IMR-90 (cell line): ENCODE data around the gene KAT6B. TPM values are rescaled to one million over a fixed set of nuclear protein-coding genes. Genes with fewer than 3 reads are reported as not detected.
A peak's percentile ranks its signal among the peaks of the same experiment; 100 is the strongest.

ENCODE experiments used
- ATAC-seq: fragments of 200-7000 bp; cut with Tn5 transposase; 2 replicates; pipeline ENCODE4 v1.9.1; 2020; ENCODE audit warnings: low read depth, mild to moderate bottlenecking, moderate library complexity
- BruUV-seq: library from RNA; stranded (reverse); fragments of 400-500 nt; replicated peaks from 2 replicates; lab custom pipeline; 2021; lab: Mats Ljungman, UMichigan
- CTCF ChIA-PET: fragments of 300-600 bp; formaldehyde crosslinking; extraction: SDS; loops from one replicate; lab custom pipeline; 2021; ENCODE audit warnings: antibody characterized with exemption; lab: Yijun Ruan, JAX
- POLR2A ChIA-PET: fragments of 300-600 bp; sonication (Branson Sonifier 250); formaldehyde crosslinking; loops from one replicate; lab custom pipeline; 2022; ENCODE audit warnings: antibody characterized with exemption; ENCODE audit not compliant: unreplicated experiment; lab: Charles Lee
- DNase-seq: peaks from one replicate; pipeline ENCODE4 v3.0.0; 2013
- H2AFZ ChIP-seq: replicated peaks from 2 replicates; pipeline ENCODE3; 2013; ENCODE audit warnings: low read length, mild to moderate bottlenecking; ENCODE audit not compliant: poor library complexity
- H2AK5ac ChIP-seq: 2 replicates; pipeline ENCODE4 v1.6.1; 2013; ENCODE audit warnings: low read depth, low read length, inconsistent platforms
- H2AK9ac ChIP-seq: replicated peaks from 2 replicates; pipeline ENCODE3; 2013; ENCODE audit warnings: mild to moderate bottlenecking, low read depth, low read length, moderate library complexity; ENCODE audit not compliant: poor library complexity
- H2BK120ac ChIP-seq: 2 replicates; pipeline ENCODE4 v1.6.1; 2013; ENCODE audit warnings: low read depth, low read length, inconsistent platforms
- H2BK15ac ChIP-seq: 3 replicates; pipeline ENCODE4 v1.6.1; 2013; ENCODE audit warnings: low read depth, low read length, inconsistent platforms
- H2BK20ac ChIP-seq: 2 replicates; pipeline ENCODE4 v1.6.1; 2013; ENCODE audit warnings: low read depth, mild to moderate bottlenecking, inconsistent platforms, low read length, moderate library complexity
- H2BK5ac ChIP-seq: 2 replicates; pipeline ENCODE4 v1.6.1; 2013; ENCODE audit warnings: mild to moderate bottlenecking, low read depth, low read length, inconsistent platforms; ENCODE audit not compliant: poor library complexity, severe bottlenecking
- H3K14ac ChIP-seq: replicated peaks from 2 replicates; pipeline ENCODE4 v1.6.1; 2013; ENCODE audit warnings: low read depth, low read length, inconsistent platforms
- H3K18ac ChIP-seq: 2 replicates; pipeline ENCODE4 v1.6.1; 2013; ENCODE audit warnings: low read depth, low read length, control low read depth
- H3K23ac ChIP-seq: 2 replicates; pipeline ENCODE4 v1.6.1; 2013; ENCODE audit warnings: low read depth, low read length, inconsistent platforms
- H3K27ac ChIP-seq: 2 replicates; pipeline ENCODE4 v1.5.1; 2013; ENCODE audit warnings: mild to moderate bottlenecking, control low read depth, low read length; ENCODE audit not compliant: insufficient read depth
- H3K27me3 ChIP-seq: 2 replicates; pipeline ENCODE4 v1.6.1; 2013; ENCODE audit warnings: low read length; ENCODE audit not compliant: control insufficient read depth, insufficient read depth
- H3K36me3 ChIP-seq: 2 replicates; pipeline ENCODE4 v1.6.1; 2013; ENCODE audit warnings: low read length, mixed read lengths; ENCODE audit not compliant: control insufficient read depth, insufficient read depth
- H3K4ac ChIP-seq: 2 replicates; pipeline ENCODE4 v1.6.1; 2013; ENCODE audit warnings: low read depth, low read length, inconsistent platforms
- H3K4me1 ChIP-seq: 2 replicates; pipeline ENCODE4 v1.6.1; 2013; ENCODE audit warnings: low read length, mixed read lengths; ENCODE audit not compliant: control insufficient read depth, insufficient read depth
- H3K4me2 ChIP-seq: 2 replicates; pipeline ENCODE4 v1.6.1; 2013; ENCODE audit warnings: low read depth, mild to moderate bottlenecking, control low read depth, low read length, moderate library complexity
- H3K4me3 ChIP-seq: 2 replicates; pipeline ENCODE4 v1.5.1; 2013; ENCODE audit warnings: low read depth, mild to moderate bottlenecking, control low read depth, low read length, moderate library complexity; ENCODE audit not compliant: insufficient read depth
- H3K56ac ChIP-seq: 2 replicates; pipeline ENCODE4 v1.6.1; 2013; ENCODE audit warnings: low read length, inconsistent platforms; ENCODE audit not compliant: insufficient read depth; ENCODE audit errors: extremely low read depth
- H3K79me1 ChIP-seq, 2 experiments: 2 replicates each; pipeline ENCODE4 v1.6.1; 2013; ENCODE audit warnings: low read length in 2 of 2, inconsistent platforms in 1 of 2, low read depth in 1 of 2
- H3K9ac ChIP-seq: 2 replicates; pipeline ENCODE4 v1.6.1; 2013; ENCODE audit warnings: low read depth, low read length, control low read depth
- H3K9me1 ChIP-seq: 2 replicates; pipeline ENCODE4 v1.6.1; 2013; ENCODE audit warnings: low read length, inconsistent platforms; ENCODE audit not compliant: insufficient read depth
- H3K9me3 ChIP-seq: 2 replicates; pipeline ENCODE4 v1.6.1; 2013; ENCODE audit warnings: low read length; ENCODE audit not compliant: control insufficient read depth, insufficient read depth
- H4K20me1 ChIP-seq: 2 replicates; pipeline ENCODE4 v1.6.1; 2013; ENCODE audit warnings: low read length, inconsistent platforms; ENCODE audit not compliant: insufficient read depth
- H4K5ac ChIP-seq: 2 replicates; pipeline ENCODE4 v1.6.1; 2013; ENCODE audit warnings: mild to moderate bottlenecking, low read depth, low read length, control low read depth
- H4K8ac ChIP-seq, 2 experiments: 2 replicates each; pipeline ENCODE4 v1.6.1; 2013; ENCODE audit warnings: low read depth in 2 of 2, low read length in 2 of 2, control low read depth in 1 of 2, inconsistent platforms in 1 of 2
- H4K91ac ChIP-seq: 2 replicates; pipeline ENCODE4 v1.6.1; 2013; ENCODE audit warnings: low read depth, low read length, inconsistent platforms; ENCODE audit not compliant: insufficient read depth
- BHLHE40 ChIP-seq: fragments of 150-350 bp; IDR thresholded peaks from 2 replicates; pipeline ENCODE4 v1.6.1; 2016; ENCODE audit warnings: mild to moderate bottlenecking, low read depth, low read length
- CEBPB ChIP-seq: IDR thresholded peaks from 2 replicates; pipeline ENCODE4 v1.6.1; 2012; ENCODE audit warnings: low read depth, low read length, improper control_type of control experiment
- CHD1 ChIP-seq: IDR thresholded peaks from 2 replicates; pipeline ENCODE4 v1.6.1; 2012; ENCODE audit warnings: low read depth, low read length, improper control_type of control experiment
- ELK1 ChIP-seq: fragments of 150-350 bp; IDR thresholded peaks from 2 replicates; pipeline ENCODE4 v1.6.1; 2016; ENCODE audit warnings: low read depth, mild to moderate bottlenecking, low read length, moderate library complexity, borderline replicate concordance
- FOS ChIP-seq: fragments of 150-350 bp; IDR thresholded peaks from 2 replicates; pipeline ENCODE4 v1.6.1; 2016; ENCODE audit warnings: low read depth, low read length
- MAFK ChIP-seq: IDR thresholded peaks from 2 replicates; pipeline ENCODE4 v1.6.1; 2012; ENCODE audit warnings: low read depth, low read length, improper control_type of control experiment
- MAZ ChIP-seq: IDR thresholded peaks from 2 replicates; pipeline ENCODE4 v1.6.1; 2012; ENCODE audit warnings: low read depth, mild to moderate bottlenecking, low read length, improper control_type of control experiment, moderate library complexity, borderline replicate concordance
- MXI1 ChIP-seq: IDR thresholded peaks from 2 replicates; pipeline ENCODE4 v1.6.1; 2012; ENCODE audit warnings: low read depth, mild to moderate bottlenecking, low read length, moderate library complexity, borderline replicate concordance
- NFE2L2 ChIP-seq: fragments of 150-350 bp; IDR thresholded peaks from 2 replicates; pipeline ENCODE4 v1.6.1; 2016; ENCODE audit warnings: low read depth, mild to moderate bottlenecking, low read length
- POLR2A ChIP-seq: IDR thresholded peaks from 2 replicates; pipeline ENCODE4 v1.6.1; 2012; ENCODE audit warnings: mild to moderate bottlenecking, low read depth, low read length
- RAD21 ChIP-seq: IDR thresholded peaks from 2 replicates; pipeline ENCODE4 v1.6.1; 2012; ENCODE audit warnings: low read length, improper control_type of control experiment
- RCOR1 ChIP-seq: IDR thresholded peaks from 2 replicates; pipeline ENCODE4 v1.6.1; 2012; ENCODE audit warnings: mild to moderate bottlenecking, low read length, improper control_type of control experiment; ENCODE audit not compliant: insufficient replicate concordance
- RFX5 ChIP-seq: IDR thresholded peaks from 2 replicates; pipeline ENCODE4 v1.8.0; 2012; ENCODE audit warnings: low read depth, mild to moderate bottlenecking, low read length, moderate library complexity
- SMC3 ChIP-seq: fragments of 150-350 bp; IDR thresholded peaks from 2 replicates; pipeline ENCODE4 v1.6.1; 2016; ENCODE audit warnings: low read depth, mild to moderate bottlenecking, antibody characterized with exemption, low read length, moderate library complexity
- WGBS, 2 experiments: methylation state at CpG; one replicate each; pipeline versions ENCODE4 v1.1.5 to v1.1.7; 2013; ENCODE audit warnings: missing lambda C conversion rate in 2 of 2; ENCODE audit not compliant: insufficient read length in 1 of 2; ENCODE audit errors: extremely low coverage in 2 of 2; 5-methylcytosine and 5-hydroxymethylcytosine counted together
- dilution Hi-C: fragments of 300-500 bp; cut with HindIII; formaldehyde crosslinking; loops from one replicate; pipeline ENCODE4 v1.14.3; 2018; ENCODE audit warnings: low sequenced_read_pairs; ENCODE audit not compliant: unreplicated experiment
- in situ Hi-C: fragments of 300-500 bp; cut with MboI; formaldehyde crosslinking; loops from 3 replicates; pipeline ENCODE4 v1.14.3; 2019; ENCODE audit warnings: low sequenced_read_pairs, inconsistent platforms, mixed read lengths
- intact Hi-C: fragments of 100-400 bp; cut with micrococcal nuclease; formaldehyde crosslinking; loops from 2 replicates; pipeline ENCODE4 v1.10.0; 2022
- polyA plus RNA-seq, 3 experiments: library from polyadenylated mRNA; depleted of rRNA; stranded (reverse); fragments of >200 nt; gene quantifications; 2 replicates each; pipeline ENCODE4 v1.2.3, GENCODE V29; 2012; ENCODE audit warnings: low replicate concordance in 1 of 3
- total RNA-seq: library from RNA; depleted of rRNA; stranded (reverse); fragments of >200 nt; gene quantifications from 2 replicates; pipeline ENCODE4 v1.2.3, GENCODE V29; 2012
- TF ChIP-seq, protein P1 (sequence below): conservative IDR thresholded peaks from 2 replicates; pipeline ENCODE4 v1.5.1; 2012; ENCODE audit warnings: mild to moderate bottlenecking, low read depth, low read length, improper control_type of control experiment

KAT6B gene
- total and polyA plus RNA-seq, 2 of the 4 experiments (the other 2 are of a cell fraction): 8.8 to 28.1 TPM

- H2AK9ac ChIP-seq: peak overlapping the region; percentile 55
- no peak overlapping the region for H3K27ac ChIP-seq
- DNase-seq (no peak), ATAC-seq (no peak)
- in situ Hi-C loops: no loop called here
- ChIA-PET POLR2A (no interaction called here), CTCF (no interaction called here)
- H2AFZ ChIP-seq: no peak overlapping the region
- H3K4ac ChIP-seq: no peak overlapping the region
- peaks cover 2% of the 10 kb centered on the region; the same call in 1 of the 2 replicates for H3K9me1 ChIP-seq
- no peak overlapping the region; the same call in 1 of the 2 replicates for H4K5ac ChIP-seq
- H3K9me3 ChIP-seq: no peaks in the 10 kb centered on the region
- no peaks in the 10 kb centered on the region for H4K20me1 ChIP-seq
- no peak overlapping the region for H3K4me3 ChIP-seq
- dilution Hi-C loops: no loop called here
- H3K27me3 ChIP-seq: no peaks in the 10 kb centered on the region
- H2AK5ac ChIP-seq: peak overlapping the region; percentile 56; the same call in 1 of the 2 replicates
- no peaks in the 10 kb centered on the region for H3K79me1 ChIP-seq
- 80 to 100% methylated on average over 1 to 2 of the region's 32 CpGs for WGBS, 2 experiments
- no peak overlapping the region for H3K14ac ChIP-seq
- H4K91ac ChIP-seq: no peak overlapping the region; the same call in 1 of the 2 replicates
- no peak overlapping the region for H3K56ac ChIP-seq
- H3K4me1 ChIP-seq: peaks cover 8% of the 10 kb centered on the region
- no peak overlapping the region for H3K4me2 ChIP-seq
- H2BK120ac ChIP-seq: no peak overlapping the region
- peak overlapping the region; percentile 0; the same call in 1 of the 2 replicates for H3K18ac ChIP-seq
- H3K9ac ChIP-seq: no peak overlapping the region
- intact Hi-C loops: no loop called here
- 0 out of 2 replicates have a peak, but pooled peaks cover 3% of the 10 kb centered on the region for H3K36me3 ChIP-seq
- H3K23ac ChIP-seq: no peak overlapping the region
- H4K8ac ChIP-seq: no peak overlapping the region
- no peak overlapping the region for H2BK15ac ChIP-seq
- no TSS peak for BruUV-seq
- H2BK5ac ChIP-seq: no peak overlapping the region
- H2BK20ac ChIP-seq: no peak overlapping the region
- no peak for TF ChIP-seq MXI1
- TF ChIP-seq ELK1: no peak
- no peak for TF ChIP-seq CHD1
- no peak for TF ChIP-seq FOS
- no peak for TF ChIP-seq MAFK
- TF ChIP-seq SMC3: no peak
- no peak for TF ChIP-seq RCOR1
- no peak for TF ChIP-seq POLR2A
- no peak for TF ChIP-seq BHLHE40
- TF ChIP-seq CEBPB: no peak
- TF ChIP-seq RAD21: no peak
- TF ChIP-seq NFE2L2: no peak
- TF ChIP-seq MAZ: no peak
- TF ChIP-seq, protein P1, sequence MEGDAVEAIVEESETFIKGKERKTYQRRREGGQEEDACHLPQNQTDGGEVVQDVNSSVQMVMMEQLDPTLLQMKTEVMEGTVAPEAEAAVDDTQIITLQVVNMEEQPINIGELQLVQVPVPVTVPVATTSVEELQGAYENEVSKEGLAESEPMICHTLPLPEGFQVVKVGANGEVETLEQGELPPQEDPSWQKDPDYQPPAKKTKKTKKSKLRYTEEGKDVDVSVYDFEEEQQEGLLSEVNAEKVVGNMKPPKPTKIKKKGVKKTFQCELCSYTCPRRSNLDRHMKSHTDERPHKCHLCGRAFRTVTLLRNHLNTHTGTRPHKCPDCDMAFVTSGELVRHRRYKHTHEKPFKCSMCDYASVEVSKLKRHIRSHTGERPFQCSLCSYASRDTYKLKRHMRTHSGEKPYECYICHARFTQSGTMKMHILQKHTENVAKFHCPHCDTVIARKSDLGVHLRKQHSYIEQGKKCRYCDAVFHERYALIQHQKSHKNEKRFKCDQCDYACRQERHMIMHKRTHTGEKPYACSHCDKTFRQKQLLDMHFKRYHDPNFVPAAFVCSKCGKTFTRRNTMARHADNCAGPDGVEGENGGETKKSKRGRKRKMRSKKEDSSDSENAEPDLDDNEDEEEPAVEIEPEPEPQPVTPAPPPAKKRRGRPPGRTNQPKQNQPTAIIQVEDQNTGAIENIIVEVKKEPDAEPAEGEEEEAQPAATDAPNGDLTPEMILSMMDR: no peak
- no peak for TF ChIP-seq RFX5
Measured at GRCh38 chr10:75037171-75038153, 211.1 kb downstream of the KAT6B start.
